ENCODE results near the gene CORO2A.

DNA sequence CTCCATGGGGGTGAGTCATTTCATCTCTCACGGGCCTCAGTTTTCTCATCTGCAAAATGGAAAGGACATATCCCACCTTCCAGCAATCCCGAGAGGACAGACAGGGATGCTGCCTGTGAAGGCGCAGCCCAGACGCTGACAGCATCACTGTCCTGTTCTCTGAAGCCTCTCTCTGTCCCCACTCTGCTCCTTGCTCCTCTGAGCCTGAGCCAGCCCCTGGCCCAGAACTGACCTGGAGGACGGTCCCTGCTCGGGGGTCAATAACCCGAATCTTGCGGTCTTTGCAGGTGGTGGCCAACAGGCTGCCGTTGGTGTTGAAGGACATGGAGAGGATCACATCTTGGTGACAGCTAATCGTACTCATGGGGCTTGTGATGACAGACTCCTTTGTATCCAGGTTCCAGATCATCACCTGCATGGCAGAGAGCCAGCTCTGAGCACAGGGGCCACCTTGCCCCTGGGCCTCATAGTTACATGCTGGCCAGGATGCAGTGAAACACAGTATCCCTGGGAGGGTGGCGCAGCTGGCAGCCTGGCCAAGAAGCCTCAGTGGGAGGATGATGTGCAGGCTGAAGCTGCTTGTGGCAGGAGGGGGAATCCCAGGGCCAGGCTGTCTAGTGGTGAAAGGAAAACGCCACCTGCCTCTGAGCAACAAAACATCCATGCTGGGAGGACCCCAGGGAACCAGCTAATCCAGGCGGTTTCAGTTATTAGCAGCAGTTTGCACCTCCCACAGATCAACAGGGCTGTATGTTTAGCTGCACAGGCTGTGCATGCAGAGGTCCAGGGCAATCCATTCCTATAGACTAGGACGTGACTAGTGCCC lies 59.4 kb downstream of the CORO2A start:
- TF ChIP-seq, protein P1, sequence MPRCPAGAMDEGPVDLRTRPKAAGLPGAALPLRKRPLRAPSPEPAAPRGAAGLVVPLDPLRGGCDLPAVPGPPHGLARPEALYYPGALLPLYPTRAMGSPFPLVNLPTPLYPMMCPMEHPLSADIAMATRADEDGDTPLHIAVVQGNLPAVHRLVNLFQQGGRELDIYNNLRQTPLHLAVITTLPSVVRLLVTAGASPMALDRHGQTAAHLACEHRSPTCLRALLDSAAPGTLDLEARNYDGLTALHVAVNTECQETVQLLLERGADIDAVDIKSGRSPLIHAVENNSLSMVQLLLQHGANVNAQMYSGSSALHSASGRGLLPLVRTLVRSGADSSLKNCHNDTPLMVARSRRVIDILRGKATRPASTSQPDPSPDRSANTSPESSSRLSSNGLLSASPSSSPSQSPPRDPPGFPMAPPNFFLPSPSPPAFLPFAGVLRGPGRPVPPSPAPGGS (IDR thresholded peaks at IDR 0.05; ENCODE audit: borderline replicate concordance, insufficient read depth, low read depth, low read length, poor library complexity, severe bottlenecking), result no peak
- TF ChIP-seq POLR2AphosphoS5 (IDR thresholded peaks at IDR 0.05; ENCODE audit: low read length) (no peak), CHD1 (IDR thresholded peaks at IDR 0.05; ENCODE audit: low read depth, low read length) (no peak), EZH2 (IDR thresholded peaks at IDR 0.05; ENCODE audit: borderline replicate concordance, control insufficient read depth, low read depth, low read length) (no peak), CBX5 (IDR thresholded peaks at IDR 0.05; ENCODE audit: low read depth) (no peak), HCFC1 (IDR thresholded peaks at IDR 0.05; ENCODE audit: low read length) (no peak), EGR1 (IDR thresholded peaks at IDR 0.05; ENCODE audit: borderline replicate concordance in 1 of 2, low read depth in 2 of 2, low read length in 2 of 2) (no peak), SREBF2 (IDR thresholded peaks at IDR 0.05; ENCODE audit: low read length) (no peak)
- TF ChIP-seq, protein P2, sequence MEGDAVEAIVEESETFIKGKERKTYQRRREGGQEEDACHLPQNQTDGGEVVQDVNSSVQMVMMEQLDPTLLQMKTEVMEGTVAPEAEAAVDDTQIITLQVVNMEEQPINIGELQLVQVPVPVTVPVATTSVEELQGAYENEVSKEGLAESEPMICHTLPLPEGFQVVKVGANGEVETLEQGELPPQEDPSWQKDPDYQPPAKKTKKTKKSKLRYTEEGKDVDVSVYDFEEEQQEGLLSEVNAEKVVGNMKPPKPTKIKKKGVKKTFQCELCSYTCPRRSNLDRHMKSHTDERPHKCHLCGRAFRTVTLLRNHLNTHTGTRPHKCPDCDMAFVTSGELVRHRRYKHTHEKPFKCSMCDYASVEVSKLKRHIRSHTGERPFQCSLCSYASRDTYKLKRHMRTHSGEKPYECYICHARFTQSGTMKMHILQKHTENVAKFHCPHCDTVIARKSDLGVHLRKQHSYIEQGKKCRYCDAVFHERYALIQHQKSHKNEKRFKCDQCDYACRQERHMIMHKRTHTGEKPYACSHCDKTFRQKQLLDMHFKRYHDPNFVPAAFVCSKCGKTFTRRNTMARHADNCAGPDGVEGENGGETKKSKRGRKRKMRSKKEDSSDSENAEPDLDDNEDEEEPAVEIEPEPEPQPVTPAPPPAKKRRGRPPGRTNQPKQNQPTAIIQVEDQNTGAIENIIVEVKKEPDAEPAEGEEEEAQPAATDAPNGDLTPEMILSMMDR (IDR thresholded peaks at IDR 0.05 in 2 of 3, conservative IDR thresholded peaks at IDR 0.05 in 1 of 3; ENCODE audit: control insufficient read depth in 2 of 3, extremely low read depth in 1 of 3, insufficient read depth in 1 of 3, low read depth in 3 of 3, low read length in 3 of 3), result peak in 1 of 3 experiments; percentile 39; a peak in 2 of 6 replicates
- TF ChIP-seq, protein P3, sequence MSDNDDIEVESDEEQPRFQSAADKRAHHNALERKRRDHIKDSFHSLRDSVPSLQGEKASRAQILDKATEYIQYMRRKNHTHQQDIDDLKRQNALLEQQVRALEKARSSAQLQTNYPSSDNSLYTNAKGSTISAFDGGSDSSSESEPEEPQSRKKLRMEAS (IDR thresholded peaks at IDR 0.05; ENCODE audit: low read depth, low read length), result no peak
